SK-N-SH treated with all-trans-retinoic acid at 6 μM for 48 hours (cell line): Measurements from ENCODE around the gene PPEF1.
"Not testable (repeated sequence)": the region's sequence is repeated elsewhere in the genome, so short reads cannot be mapped to it uniquely, and the experiment has no call there.

ENCODE experiments used
- ATAC-seq: fragments of 200-7000 bp; cut with Tn5 transposase; 3 replicates; pipeline ENCODE4 v1.9.1; 2020; ENCODE audit warnings: mild to moderate bottlenecking, moderate library complexity
- BACH2 ChIP-seq: fragments of 250-450 bp; sonication (Bioruptor Pico); IDR thresholded peaks from 2 replicates; pipeline ENCODE4 v1.9.0; 2021; ENCODE audit warnings: mild to moderate bottlenecking, borderline replicate concordance
- CSDC2 ChIP-seq: fragments of 250-450 bp; sonication (Bioruptor Pico); IDR thresholded peaks from 2 replicates; pipeline ENCODE4 v1.5.0; 2020; ENCODE audit warnings: mild to moderate bottlenecking, moderate library complexity
- ESRRG ChIP-seq: fragments of 250-450 bp; sonication (Bioruptor Pico); IDR thresholded peaks from 2 replicates; pipeline ENCODE4 v1.6.1; 2021; ENCODE audit warnings: mild to moderate bottlenecking
- ISL1 ChIP-seq: fragments of 250-450 bp; sonication (Bioruptor Pico); IDR thresholded peaks from 2 replicates; pipeline ENCODE4 v2.1.2; 2022; ENCODE audit warnings: mild to moderate bottlenecking, moderate library complexity
- OSR1 ChIP-seq: fragments of 250-450 bp; sonication (Bioruptor Pico); IDR thresholded peaks from 2 replicates; pipeline ENCODE4 v1.8.0; 2022; ENCODE audit warnings: moderate library complexity, mild to moderate bottlenecking, inconsistent platforms
- PPARA ChIP-seq: fragments of 250-450 bp; sonication (Bioruptor Pico); IDR thresholded peaks from 2 replicates; pipeline ENCODE4 v1.5.0; 2020; ENCODE audit warnings: mild to moderate bottlenecking, borderline replicate concordance
- RARB ChIP-seq: fragments of 250-450 bp; sonication (Bioruptor Pico); IDR thresholded peaks from 2 replicates; pipeline ENCODE4 v1.8.0; 2021; ENCODE audit warnings: mild to moderate bottlenecking, moderate library complexity
- SNAI2 ChIP-seq: fragments of 250-450 bp; sonication (Bioruptor Pico); IDR thresholded peaks from 2 replicates; pipeline ENCODE4 v1.5.0; 2020; ENCODE audit warnings: mild to moderate bottlenecking, moderate library complexity
- TCF4 ChIP-seq: fragments of 250-450 bp; sonication (Bioruptor Pico); IDR thresholded peaks from 2 replicates; pipeline ENCODE4 v1.8.0; 2021; ENCODE audit warnings: mild to moderate bottlenecking, moderate library complexity, borderline replicate concordance
- TOX ChIP-seq: fragments of 250-450 bp; sonication (Bioruptor Pico); IDR thresholded peaks from 2 replicates; pipeline ENCODE4 v1.8.0; 2021; ENCODE audit warnings: mild to moderate bottlenecking, moderate library complexity, borderline replicate concordance
- ZC3H10 ChIP-seq: fragments of 250-450 bp; sonication (Bioruptor Pico); IDR thresholded peaks from 2 replicates; pipeline ENCODE4 v1.5.1; 2021; ENCODE audit warnings: mild to moderate bottlenecking, moderate library complexity
- ZFP3 ChIP-seq: fragments of 250-450 bp; sonication (Bioruptor Pico); IDR thresholded peaks from 2 replicates; pipeline ENCODE4 v1.5.0; 2020; ENCODE audit warnings: mild to moderate bottlenecking, moderate library complexity
- ZFP30 ChIP-seq: fragments of 450-650 bp; formaldehyde crosslinking; IDR thresholded peaks from 2 replicates; pipeline ENCODE4 v1.5.0; 2022; ENCODE audit warnings: mild to moderate bottlenecking, moderate library complexity
- ZNF565 ChIP-seq: fragments of 450-650 bp; formaldehyde crosslinking; conservative IDR thresholded peaks from 2 replicates; pipeline ENCODE4 v1.5.0; 2020; ENCODE audit warnings: low read depth, mild to moderate bottlenecking, moderate library complexity
- ZNF70 ChIP-seq: fragments of 450-650 bp; formaldehyde crosslinking; IDR thresholded peaks from 2 replicates; pipeline ENCODE4 v1.5.0; 2020; ENCODE audit warnings: mild to moderate bottlenecking, moderate library complexity
- ZNF8 ChIP-seq: fragments of 450-650 bp; formaldehyde crosslinking; IDR thresholded peaks from 2 replicates; pipeline ENCODE4 v1.5.0; 2020; ENCODE audit warnings: mild to moderate bottlenecking, moderate library complexity
- TF ChIP-seq, protein P1 (sequence below): fragments of 250-450 bp; sonication (Bioruptor Pico); IDR thresholded peaks from 2 replicates; pipeline ENCODE4 v1.5.0; 2020; ENCODE audit warnings: mild to moderate bottlenecking, moderate library complexity
- TF ChIP-seq, protein P2 (sequence below): fragments of 250-450 bp; sonication (Bioruptor Pico); IDR thresholded peaks from 2 replicates; pipeline ENCODE4 v1.8.0; 2020; ENCODE audit warnings: mild to moderate bottlenecking, moderate library complexity, borderline replicate concordance
- TF ChIP-seq, protein P3 (sequence below): fragments of 250-450 bp; sonication (Bioruptor Pico); IDR thresholded peaks from 2 replicates; pipeline ENCODE4 v1.5.1; 2021; ENCODE audit warnings: mild to moderate bottlenecking, moderate library complexity
- TF ChIP-seq, protein P4 (sequence below): fragments of 250-450 bp; sonication (Bioruptor Pico); IDR thresholded peaks from 2 replicates; pipeline ENCODE4 v1.5.1; 2020; ENCODE audit warnings: low read depth, mild to moderate bottlenecking, moderate library complexity
- TF ChIP-seq, protein P5 (sequence below): fragments of 250-450 bp; sonication (Bioruptor Pico); IDR thresholded peaks from 2 replicates; pipeline ENCODE4 v1.8.0; 2021; ENCODE audit warnings: low read depth, mild to moderate bottlenecking, moderate library complexity, borderline replicate concordance

The PPEF1 gene

DNA sequence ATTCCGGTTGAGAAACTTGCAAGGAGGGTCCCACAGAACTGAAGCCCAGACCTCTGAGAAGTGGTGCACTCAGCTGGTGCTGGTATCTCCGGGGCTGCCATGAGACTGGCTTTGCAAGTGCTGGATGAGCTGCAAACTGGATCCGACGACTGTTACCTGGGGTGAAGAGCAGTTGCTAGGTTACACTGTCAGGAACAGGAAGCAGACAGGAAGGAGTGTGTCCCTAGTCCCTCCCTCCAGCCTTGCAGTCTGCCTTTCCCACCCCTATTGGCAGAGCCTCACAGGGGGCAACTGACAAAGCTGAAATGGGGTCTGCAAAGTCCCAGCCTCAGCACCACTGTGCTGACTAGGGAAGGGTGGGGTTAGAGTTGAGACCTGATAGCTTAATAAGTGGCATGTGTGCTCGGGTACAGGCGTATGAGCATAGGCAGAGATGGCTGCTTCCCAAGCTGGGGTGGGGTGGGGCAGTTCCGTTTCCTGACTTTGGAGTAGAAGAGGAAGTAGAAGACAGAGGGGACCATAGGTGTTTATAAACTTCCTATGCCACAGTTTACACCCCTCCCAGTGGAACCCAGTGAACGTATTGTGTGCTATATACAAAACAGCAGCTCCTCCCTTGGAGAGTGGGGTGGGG is 18.0 kb downstream of the PPEF1 start:
- ATAC-seq = no peak
- no peak for TF ChIP-seq ZC3H10 (CRISPR knock-in tag)

DNA sequence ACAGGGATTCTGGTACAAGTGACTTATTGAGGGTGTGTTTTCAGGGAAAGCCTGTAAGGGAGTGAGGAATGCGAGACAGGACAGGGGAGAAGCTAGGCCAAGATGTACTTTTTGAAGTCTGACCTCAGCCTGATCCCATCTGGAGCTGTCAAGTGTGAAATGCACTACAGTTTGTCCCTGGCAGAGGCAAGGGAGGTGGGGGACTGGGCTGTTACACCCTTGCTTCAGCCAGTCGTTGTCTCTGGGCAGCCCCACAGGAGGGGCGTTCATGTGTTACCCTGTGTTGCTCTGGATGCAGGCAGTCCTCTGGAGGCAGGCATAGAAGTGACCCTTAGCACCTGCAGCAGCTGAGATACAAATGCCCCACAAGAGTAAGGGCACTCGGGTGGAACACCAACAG is 25.8 kb downstream of the PPEF1 start:
- no peak for TF ChIP-seq OSR1 (CRISPR knock-in tag)
- no peak for TF ChIP-seq ZFP30 (CRISPR knock-in tag)
- no peak for TF ChIP-seq RARB (CRISPR knock-in tag)
- no peak for TF ChIP-seq CSDC2
- TF ChIP-seq ZC3H10 (CRISPR knock-in tag) = no peak
- no peak for TF ChIP-seq ZNF565
- TF ChIP-seq, protein P1, sequence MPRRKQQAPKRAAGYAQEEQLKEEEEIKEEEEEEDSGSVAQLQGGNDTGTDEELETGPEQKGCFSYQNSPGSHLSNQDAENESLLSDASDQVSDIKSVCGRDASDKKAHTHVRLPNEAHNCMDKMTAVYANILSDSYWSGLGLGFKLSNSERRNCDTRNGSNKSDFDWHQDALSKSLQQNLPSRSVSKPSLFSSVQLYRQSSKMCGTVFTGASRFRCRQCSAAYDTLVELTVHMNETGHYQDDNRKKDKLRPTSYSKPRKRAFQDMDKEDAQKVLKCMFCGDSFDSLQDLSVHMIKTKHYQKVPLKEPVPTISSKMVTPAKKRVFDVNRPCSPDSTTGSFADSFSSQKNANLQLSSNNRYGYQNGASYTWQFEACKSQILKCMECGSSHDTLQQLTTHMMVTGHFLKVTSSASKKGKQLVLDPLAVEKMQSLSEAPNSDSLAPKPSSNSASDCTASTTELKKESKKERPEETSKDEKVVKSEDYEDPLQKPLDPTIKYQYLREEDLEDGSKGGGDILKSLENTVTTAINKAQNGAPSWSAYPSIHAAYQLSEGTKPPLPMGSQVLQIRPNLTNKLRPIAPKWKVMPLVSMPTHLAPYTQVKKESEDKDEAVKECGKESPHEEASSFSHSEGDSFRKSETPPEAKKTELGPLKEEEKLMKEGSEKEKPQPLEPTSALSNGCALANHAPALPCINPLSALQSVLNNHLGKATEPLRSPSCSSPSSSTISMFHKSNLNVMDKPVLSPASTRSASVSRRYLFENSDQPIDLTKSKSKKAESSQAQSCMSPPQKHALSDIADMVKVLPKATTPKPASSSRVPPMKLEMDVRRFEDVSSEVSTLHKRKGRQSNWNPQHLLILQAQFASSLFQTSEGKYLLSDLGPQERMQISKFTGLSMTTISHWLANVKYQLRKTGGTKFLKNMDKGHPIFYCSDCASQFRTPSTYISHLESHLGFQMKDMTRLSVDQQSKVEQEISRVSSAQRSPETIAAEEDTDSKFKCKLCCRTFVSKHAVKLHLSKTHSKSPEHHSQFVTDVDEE = no peak
- no peak for TF ChIP-seq ESRRG

DNA sequence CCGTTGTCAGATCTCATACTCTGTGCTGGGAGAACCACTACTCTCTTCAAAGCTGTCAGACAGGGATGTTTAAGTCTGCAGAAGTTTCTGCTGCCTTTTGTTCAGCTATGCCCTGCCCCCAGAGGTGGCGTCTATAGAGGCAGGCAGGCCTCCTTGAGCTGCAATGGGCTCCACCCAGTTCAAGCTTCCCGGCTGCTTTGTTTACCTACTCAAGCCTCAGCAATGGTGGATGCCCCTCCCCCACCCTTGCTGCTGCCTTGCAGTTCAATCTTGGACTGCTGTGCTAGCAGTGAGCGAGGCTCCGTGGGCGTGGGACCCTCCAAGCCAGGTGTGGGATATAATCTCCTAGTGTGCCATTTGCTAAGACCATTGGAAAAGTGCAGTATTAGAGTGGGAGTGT is 32.2 kb downstream of the PPEF1 start:
- ATAC-seq = not testable (repeated sequence)

More for the DNA sequence above, 25.8 kb downstream of the PPEF1 start:
- no peak for ATAC-seq

DNA sequence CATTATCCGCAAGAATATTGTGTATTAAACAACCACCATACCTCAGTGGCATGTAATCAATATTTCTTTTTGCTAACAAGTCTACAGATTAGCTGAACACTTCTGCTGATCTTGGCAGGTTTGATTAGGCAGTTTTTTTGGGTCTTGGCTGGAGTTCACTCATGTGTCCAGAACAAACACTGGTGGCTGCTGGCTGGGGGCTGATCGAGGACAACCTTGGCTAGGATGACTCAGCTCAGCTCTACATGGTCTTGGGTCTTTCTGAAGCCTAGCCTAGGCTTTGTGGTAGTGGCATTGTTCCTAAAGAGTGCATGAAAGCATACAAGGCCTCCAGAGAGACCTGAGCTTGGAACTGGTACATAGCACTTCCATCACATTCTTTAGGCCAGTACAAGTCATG is 41.1 kb downstream of the PPEF1 start:
- TF ChIP-seq CSDC2 = no peak
- TF ChIP-seq RARB (CRISPR knock-in tag) = no peak
- no peak for TF ChIP-seq ZNF70 (CRISPR knock-in tag)
- TF ChIP-seq TOX (CRISPR knock-in tag) = no peak
- TF ChIP-seq ZC3H10 (CRISPR knock-in tag) = no peak
- TF ChIP-seq, protein P2, sequence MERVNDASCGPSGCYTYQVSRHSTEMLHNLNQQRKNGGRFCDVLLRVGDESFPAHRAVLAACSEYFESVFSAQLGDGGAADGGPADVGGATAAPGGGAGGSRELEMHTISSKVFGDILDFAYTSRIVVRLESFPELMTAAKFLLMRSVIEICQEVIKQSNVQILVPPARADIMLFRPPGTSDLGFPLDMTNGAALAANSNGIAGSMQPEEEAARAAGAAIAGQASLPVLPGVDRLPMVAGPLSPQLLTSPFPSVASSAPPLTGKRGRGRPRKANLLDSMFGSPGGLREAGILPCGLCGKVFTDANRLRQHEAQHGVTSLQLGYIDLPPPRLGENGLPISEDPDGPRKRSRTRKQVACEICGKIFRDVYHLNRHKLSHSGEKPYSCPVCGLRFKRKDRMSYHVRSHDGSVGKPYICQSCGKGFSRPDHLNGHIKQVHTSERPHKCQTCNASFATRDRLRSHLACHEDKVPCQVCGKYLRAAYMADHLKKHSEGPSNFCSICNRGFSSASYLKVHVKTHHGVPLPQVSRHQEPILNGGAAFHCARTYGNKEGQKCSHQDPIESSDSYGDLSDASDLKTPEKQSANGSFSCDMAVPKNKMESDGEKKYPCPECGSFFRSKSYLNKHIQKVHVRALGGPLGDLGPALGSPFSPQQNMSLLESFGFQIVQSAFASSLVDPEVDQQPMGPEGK (CRISPR knock-in tag) = no peak
- TF ChIP-seq, protein P3, sequence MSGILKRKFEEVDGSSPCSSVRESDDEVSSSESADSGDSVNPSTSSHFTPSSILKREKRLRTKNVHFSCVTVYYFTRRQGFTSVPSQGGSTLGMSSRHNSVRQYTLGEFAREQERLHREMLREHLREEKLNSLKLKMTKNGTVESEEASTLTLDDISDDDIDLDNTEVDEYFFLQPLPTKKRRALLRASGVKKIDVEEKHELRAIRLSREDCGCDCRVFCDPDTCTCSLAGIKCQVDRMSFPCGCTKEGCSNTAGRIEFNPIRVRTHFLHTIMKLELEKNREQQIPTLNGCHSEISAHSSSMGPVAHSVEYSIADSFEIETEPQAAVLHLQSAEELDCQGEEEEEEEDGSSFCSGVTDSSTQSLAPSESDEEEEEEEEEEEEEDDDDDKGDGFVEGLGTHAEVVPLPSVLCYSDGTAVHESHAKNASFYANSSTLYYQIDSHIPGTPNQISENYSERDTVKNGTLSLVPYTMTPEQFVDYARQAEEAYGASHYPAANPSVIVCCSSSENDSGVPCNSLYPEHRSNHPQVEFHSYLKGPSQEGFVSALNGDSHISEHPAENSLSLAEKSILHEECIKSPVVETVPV (CRISPR knock-in tag) = no peak
- TF ChIP-seq, protein P1 = no peak
- TF ChIP-seq ZNF8 (CRISPR knock-in tag) = no peak
- TF ChIP-seq, protein P4, sequence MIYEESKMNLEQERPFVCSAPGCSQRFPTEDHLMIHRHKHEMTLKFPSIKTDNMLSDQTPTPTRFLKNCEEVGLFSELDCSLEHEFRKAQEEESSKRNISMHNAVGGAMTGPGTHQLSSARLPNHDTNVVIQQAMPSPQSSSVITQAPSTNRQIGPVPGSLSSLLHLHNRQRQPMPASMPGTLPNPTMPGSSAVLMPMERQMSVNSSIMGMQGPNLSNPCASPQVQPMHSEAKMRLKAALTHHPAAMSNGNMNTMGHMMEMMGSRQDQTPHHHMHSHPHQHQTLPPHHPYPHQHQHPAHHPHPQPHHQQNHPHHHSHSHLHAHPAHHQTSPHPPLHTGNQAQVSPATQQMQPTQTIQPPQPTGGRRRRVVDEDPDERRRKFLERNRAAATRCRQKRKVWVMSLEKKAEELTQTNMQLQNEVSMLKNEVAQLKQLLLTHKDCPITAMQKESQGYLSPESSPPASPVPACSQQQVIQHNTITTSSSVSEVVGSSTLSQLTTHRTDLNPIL = no peak
- ATAC-seq = no peak

DNA sequence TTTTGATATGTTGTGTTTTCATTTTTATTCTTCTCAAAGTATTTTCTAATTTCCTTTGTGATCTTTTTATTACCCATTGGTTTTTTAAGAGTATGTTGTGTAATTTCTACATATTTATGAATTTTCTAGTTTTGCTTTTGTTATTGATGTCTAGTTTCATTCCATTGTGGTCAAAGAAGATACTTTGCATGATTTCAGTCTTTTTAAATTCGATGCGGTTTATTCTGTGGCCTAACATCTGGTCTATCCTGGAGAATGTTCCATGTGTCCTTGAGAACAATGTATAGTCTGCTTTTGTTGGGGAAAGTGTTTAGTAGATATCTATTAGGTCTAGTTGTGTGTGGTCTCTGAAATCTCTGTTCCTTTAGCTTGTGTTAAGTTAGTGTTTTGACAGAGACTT is 46.2 kb downstream of the PPEF1 start:
- no peak for ATAC-seq
- TF ChIP-seq, protein P3 (CRISPR knock-in tag) = no peak
- TF ChIP-seq ZC3H10 (CRISPR knock-in tag) (no peak), PPARA (CRISPR knock-in tag) (no peak), SNAI2 (CRISPR knock-in tag) (no peak), OSR1 (CRISPR knock-in tag) (no peak), ZFP30 (CRISPR knock-in tag) (no peak), ZFP3 (CRISPR knock-in tag) (no peak), TCF4 (no peak), RARB (CRISPR knock-in tag) (no peak), BACH2 (no peak), ISL1 (CRISPR knock-in tag) (no peak), CSDC2 (no peak)
- TF ChIP-seq, protein P5, sequence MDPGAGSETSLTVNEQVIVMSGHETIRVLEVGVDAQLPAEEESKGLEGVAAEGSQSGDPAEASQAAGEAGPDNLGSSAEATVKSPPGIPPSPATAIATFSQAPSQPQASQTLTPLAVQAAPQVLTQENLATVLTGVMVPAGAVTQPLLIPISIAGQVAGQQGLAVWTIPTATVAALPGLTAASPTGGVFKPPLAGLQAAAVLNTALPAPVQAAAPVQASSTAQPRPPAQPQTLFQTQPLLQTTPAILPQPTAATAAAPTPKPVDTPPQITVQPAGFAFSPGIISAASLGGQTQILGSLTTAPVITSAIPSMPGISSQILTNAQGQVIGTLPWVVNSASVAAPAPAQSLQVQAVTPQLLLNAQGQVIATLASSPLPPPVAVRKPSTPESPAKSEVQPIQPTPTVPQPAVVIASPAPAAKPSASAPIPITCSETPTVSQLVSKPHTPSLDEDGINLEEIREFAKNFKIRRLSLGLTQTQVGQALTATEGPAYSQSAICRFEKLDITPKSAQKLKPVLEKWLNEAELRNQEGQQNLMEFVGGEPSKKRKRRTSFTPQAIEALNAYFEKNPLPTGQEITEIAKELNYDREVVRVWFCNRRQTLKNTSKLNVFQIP (CRISPR knock-in tag) = no peak
